Activated B cell treated with CpG ODN at 0.5 μM for 24 hours (primary cell): ENCODE data around the gene EHBP1L1. TPM values are rescaled to one million over a fixed set of nuclear protein-coding genes. Genes with fewer than 3 reads are reported as not detected.

ENCODE experiments used
- ATAC-seq: fragments of 200-7000 bp; cut with Tn5 transposase; one replicate; pipeline ENCODE4 v1.10.0; 2021; ENCODE audit warnings: low read depth, mild to moderate bottlenecking, moderate library complexity
- CTCF ChIA-PET: fragments of 350-600 bp; sonication (Branson Sonifier 250); formaldehyde crosslinking; loops from one replicate; lab custom pipeline; 2021; ENCODE audit warnings: antibody characterized with exemption; lab: Charles Lee
- POLR2A ChIA-PET: fragments of 350-600 bp; sonication (Branson Sonifier 250); formaldehyde crosslinking; loops from one replicate; lab custom pipeline; 2021; ENCODE audit warnings: antibody characterized with exemption; lab: Charles Lee
- DNase-seq: peaks from one replicate; pipeline ENCODE4 v3.0.0; 2022
- H3K27ac Mint-ChIP-seq: one replicate; pipeline ENCODE4 v1.8.0; 2020; ENCODE audit warnings: mixed read lengths
- H3K27me3 Mint-ChIP-seq: one replicate; pipeline ENCODE4 v1.8.0; 2021; ENCODE audit warnings: mixed read lengths
- H3K36me3 Mint-ChIP-seq: one replicate; pipeline ENCODE4 v1.8.0; 2021; ENCODE audit warnings: low read depth, mixed read lengths
- H3K4me1 Mint-ChIP-seq: one replicate; pipeline ENCODE4 v1.8.0; 2021; ENCODE audit warnings: mixed read lengths
- H3K4me3 Mint-ChIP-seq: one replicate; pipeline ENCODE4 v1.8.0; 2020; ENCODE audit warnings: mild to moderate bottlenecking, mixed read lengths
- H3K9me3 Mint-ChIP-seq: one replicate; pipeline ENCODE4 v1.8.0; 2020; ENCODE audit warnings: mixed read lengths
- CTCF ChIP-seq: fragments of 200-600 bp; IDR thresholded peaks from one replicate; pipeline ENCODE4 v1.8.0; 2022; ENCODE audit warnings: antibody characterized with exemption, mild to moderate bottlenecking
- intact Hi-C: fragments of 100-400 bp; cut with micrococcal nuclease; formaldehyde crosslinking; loops from one replicate; pipeline ENCODE4 v1.15.1; 2024
- total RNA-seq: library from RNA; stranded (reverse); gene quantifications from 2 replicates; pipeline ENCODE4 v1.2.3, GENCODE V29; 2022

EHBP1L1 gene
- total RNA-seq, 1 donor from 2014 or later = 163 TPM

GRCh38 chr11:65574811-65575567, 864 bp upstream of the EHBP1L1 start:
- Mint-ChIP-seq H3K4me1 (peaks cover 70% of the 10 kb centered on the region), H3K4me3 (peak overlapping the region; percentile 91), H3K27ac (peak overlapping the region; percentile 93), H3K9me3 (no peaks in the 10 kb centered on the region), H3K27me3 (no peaks in the 10 kb centered on the region), H3K36me3 (peaks cover 31% of the 10 kb centered on the region)
- ATAC-seq = no peak
- POLR2A ChIA-PET = interaction anchor here (0.6 to 4.4 kb wide), 12 partner anchors 15 to 443 kb away, joined by 3 to 239 read pairs (median 8); partner anchors contain the start of genes KCNK7, MALAT1, MAP3K11 and PCNX3
- DNase-seq = peak; percentile 47
- no peak for TF ChIP-seq CTCF
- CTCF ChIA-PET = interaction anchor here (0.7 to 3.6 kb wide), 6 partner anchors 12 to 40 kb away, joined by 3 to 45 read pairs (median 4); no protein-coding TSS in a partner anchor
- intact Hi-C loops = loop anchor here (1.0 to 5.0 kb wide), 8 partner anchors 13 to 548 kb away; partner anchors contain the start of genes CFL1, PCNX3, SNX15 and SYVN1

- DNase-seq = no peak
- Mint-ChIP-seq H3K9me3 (no peaks in the 10 kb centered on the region), H3K27me3 (no peaks in the 10 kb centered on the region), H3K36me3 (peaks cover 36% of the 10 kb centered on the region), H3K27ac (peak overlapping the region; percentile 89), H3K4me1 (peaks cover 57% of the 10 kb centered on the region), H3K4me3 (peak overlapping the region; percentile 87)
- intact Hi-C loops = no loop called here
- ChIA-PET POLR2A (interaction anchor here (0.5 to 4.4 kb wide), 24 partner anchors 14 to 1278 kb away, joined by 3 to 239 read pairs (median 4); partner anchors contain the start of genes KCNK7, MALAT1, MAP3K11 and PCNX3), CTCF (interaction anchor here (0.8 to 3.6 kb wide), 4 partner anchors 10 to 25 kb away, joined by 3 to 45 read pairs (median 18); no protein-coding TSS in a partner anchor)
- TF ChIP-seq CTCF = no peak
- ATAC-seq = no peak
Measured at GRCh38 chr11:65576232-65576866, 496 bp downstream of the EHBP1L1 start.

GRCh38 chr11:65576867-65577755, 1.3 kb downstream of the EHBP1L1 start:
- H3K27ac Mint-ChIP-seq = peak overlapping the region; percentile 89
- H3K36me3 Mint-ChIP-seq = peaks cover 38% of the 10 kb centered on the region
- H3K4me3 Mint-ChIP-seq = peak overlapping the region; percentile 87
- H3K4me1 Mint-ChIP-seq = peaks cover 50% of the 10 kb centered on the region
- CTCF ChIA-PET = interaction anchor here (1.1 to 3.6 kb wide), 3 partner anchors 9 to 16 kb away, joined by 6 to 45 read pairs (median 31); no protein-coding TSS in a partner anchor
- intact Hi-C loops = no loop called here
- DNase-seq = peak; percentile 62
- TF ChIP-seq CTCF = no peak
- H3K9me3 Mint-ChIP-seq = no peaks in the 10 kb centered on the region
- no peaks in the 10 kb centered on the region for H3K27me3 Mint-ChIP-seq
- peak; percentile 19 for ATAC-seq
- POLR2A ChIA-PET = interaction anchor here (0.6 to 4.4 kb wide), 20 partner anchors 11 to 1278 kb away, joined by 3 to 239 read pairs (median 5); partner anchors contain the start of genes KCNK7, MALAT1, MAP3K11 and PCNX3

GRCh38 chr11:65577756-65578109, 1.9 kb downstream of the EHBP1L1 start:
- peaks cover 42% of the 10 kb centered on the region for H3K36me3 Mint-ChIP-seq
- peaks cover 47% of the 10 kb centered on the region for H3K4me1 Mint-ChIP-seq
- ATAC-seq (no peak), DNase-seq (no peak)
- no peaks in the 10 kb centered on the region for H3K9me3 Mint-ChIP-seq
- H3K27me3 Mint-ChIP-seq = no peaks in the 10 kb centered on the region
- CTCF ChIA-PET = interaction anchor here (0.9 to 3.6 kb wide), 3 partner anchors 11 to 200 kb away, joined by 3 to 45 read pairs (median 31); no protein-coding TSS in a partner anchor
- H3K4me3 Mint-ChIP-seq = peak overlapping the region; percentile 71
- no peak for TF ChIP-seq CTCF
- H3K27ac Mint-ChIP-seq = peak overlapping the region; percentile 80
- intact Hi-C loops = no loop called here
- POLR2A ChIA-PET = interaction anchor here (0.9 to 4.4 kb wide), 9 partner anchors 12 to 316 kb away, joined by 3 to 239 read pairs (median 10); partner anchors contain the start of genes KCNK7, MALAT1, MAP3K11 and PCNX3
